Testis (tissue), 3 donors: Measurements from ENCODE around the gene RUNX1. TPM values are rescaled to one million over a fixed set of nuclear protein-coding genes. Genes with fewer than 3 reads are reported as not detected.
A peak's percentile ranks its signal among the peaks of the same experiment; 100 is the strongest.

ENCODE experiments used
- DNase-seq: peaks from one replicate; pipeline ENCODE4 v3.0.0-alpha.2; 2019
- H3K27ac ChIP-seq, 2 donors: fragments of 200-600 bp; sonication (generic); one replicate each; pipeline ENCODE4 v1.5.1; 2019
- H3K27me3 ChIP-seq: fragments of 200-600 bp; sonication (generic); one replicate; pipeline ENCODE4 v1.5.1; 2019
- H3K36me3 ChIP-seq: fragments of 200-600 bp; sonication (generic); one replicate; pipeline ENCODE4 v1.5.1; 2017; ENCODE audit warnings: low read depth; ENCODE audit errors: missing control alignments
- H3K4me1 ChIP-seq: fragments of 200-600 bp; sonication (generic); one replicate; pipeline ENCODE4 v1.5.1; 2019
- H3K4me3 ChIP-seq, 2 donors: fragments of 200-600 bp; sonication (generic); one replicate each; pipeline ENCODE4 v1.5.1; 2017 to 2019
- H3K9me3 ChIP-seq: fragments of 200-600 bp; sonication (generic); one replicate; pipeline ENCODE4 v1.5.1; 2017
- POLR2A ChIP-seq: fragments of 450-650 bp; IDR thresholded peaks from one replicate; pipeline ENCODE4 v1.6.1; 2017; ENCODE audit warnings: antibody characterized with exemption, mild to moderate bottlenecking, moderate library complexity
- WGBS, 2 donors: methylation state at CpG; one replicate each; pipeline ENCODE4 v1.1.5; 2018; 5-methylcytosine and 5-hydroxymethylcytosine counted together
- intact Hi-C: fragments of 100-400 bp; cut with DNase I; formaldehyde crosslinking; loops from one replicate; pipeline ENCODE4 v1.15.1; 2023; ENCODE audit warnings: low total_unique reads
- polyA plus RNA-seq: library from polyadenylated mRNA; stranded (reverse); fragments of 350-450 nt; fragmentation: Illumina TruSeq; extraction: RNeasy Lipid Tissue Mini Kit (QIAGEN cat#74804); gene quantifications from one replicate; pipeline ENCODE4 v1.2.3, GENCODE V29; 2014; ENCODE audit warnings: low read depth, low replicate concordance; ENCODE audit not compliant: insufficient read depth
- total RNA-seq, 2 donors: library from RNA; depleted of rRNA; stranded (reverse); fragments of >200 nt; gene quantifications; one replicate each; pipeline ENCODE4 v1.2.3, GENCODE V29; 2016
- TF ChIP-seq, protein P1 (sequence below), 3 experiments: fragments of 450-650 bp in 2 of 3; fragments of 200-600 bp in 1 of 3; sonication (generic) in 1 of 3; IDR thresholded peaks; one replicate each; pipeline ENCODE4 v1.5.1; 2016 to 2019; ENCODE audit warnings: antibody characterized with exemption in 3 of 3, mild to moderate bottlenecking in 2 of 3, moderate library complexity in 1 of 3

The RUNX1 gene
- total and polyA plus RNA-seq, 3 donors from 2014 or later = 11.1 to 28.7 (median 24.3) TPM

GRCh38 chr21:35050348-35051286, 1.5 kb upstream of the RUNX1 start:
- WGBS, 2 donors = 87% methylated on average over 15 of the region's 15 CpGs
- no peak overlapping the region for H3K27ac ChIP-seq
- intact Hi-C loops = no loop called here

GRCh38 chr21:35048183-35048601, 910 bp downstream of the RUNX1 start:
- DNase-seq = no peak
- Histone ChIP-seq H3K9me3 (no peaks in the 10 kb centered on the region), H3K27me3 (no peaks in the 10 kb centered on the region), H3K4me1 (no peaks in the 10 kb centered on the region), H3K27ac (no peak overlapping the region), H3K36me3 (no peaks in the 10 kb centered on the region), H3K4me3 (peak overlapping the region in 1 of 2 donors; percentile 13)
- intact Hi-C loops = no loop called here
- TF ChIP-seq, protein P1, sequence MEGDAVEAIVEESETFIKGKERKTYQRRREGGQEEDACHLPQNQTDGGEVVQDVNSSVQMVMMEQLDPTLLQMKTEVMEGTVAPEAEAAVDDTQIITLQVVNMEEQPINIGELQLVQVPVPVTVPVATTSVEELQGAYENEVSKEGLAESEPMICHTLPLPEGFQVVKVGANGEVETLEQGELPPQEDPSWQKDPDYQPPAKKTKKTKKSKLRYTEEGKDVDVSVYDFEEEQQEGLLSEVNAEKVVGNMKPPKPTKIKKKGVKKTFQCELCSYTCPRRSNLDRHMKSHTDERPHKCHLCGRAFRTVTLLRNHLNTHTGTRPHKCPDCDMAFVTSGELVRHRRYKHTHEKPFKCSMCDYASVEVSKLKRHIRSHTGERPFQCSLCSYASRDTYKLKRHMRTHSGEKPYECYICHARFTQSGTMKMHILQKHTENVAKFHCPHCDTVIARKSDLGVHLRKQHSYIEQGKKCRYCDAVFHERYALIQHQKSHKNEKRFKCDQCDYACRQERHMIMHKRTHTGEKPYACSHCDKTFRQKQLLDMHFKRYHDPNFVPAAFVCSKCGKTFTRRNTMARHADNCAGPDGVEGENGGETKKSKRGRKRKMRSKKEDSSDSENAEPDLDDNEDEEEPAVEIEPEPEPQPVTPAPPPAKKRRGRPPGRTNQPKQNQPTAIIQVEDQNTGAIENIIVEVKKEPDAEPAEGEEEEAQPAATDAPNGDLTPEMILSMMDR (IDR thresholded peaks at IDR 0.05) = no peak
- no peak for TF ChIP-seq POLR2A
- WGBS, 2 donors = 81 to 96% methylated on average over 6 of the region's 6 CpGs

More at GRCh38 chr21:35050348-35051286, 1.5 kb upstream of the RUNX1 start:
- H3K36me3 ChIP-seq = no peaks in the 10 kb centered on the region
- no peaks in the 10 kb centered on the region for H3K27me3 ChIP-seq
- no peaks in the 10 kb centered on the region for H3K9me3 ChIP-seq
- TF ChIP-seq POLR2A = no peak
- TF ChIP-seq, protein P1 (IDR thresholded peaks at IDR 0.05) = no peak
- H3K4me3 ChIP-seq = no peak overlapping the region
- DNase-seq = no peak
- H3K4me1 ChIP-seq = no peaks in the 10 kb centered on the region

DNA sequence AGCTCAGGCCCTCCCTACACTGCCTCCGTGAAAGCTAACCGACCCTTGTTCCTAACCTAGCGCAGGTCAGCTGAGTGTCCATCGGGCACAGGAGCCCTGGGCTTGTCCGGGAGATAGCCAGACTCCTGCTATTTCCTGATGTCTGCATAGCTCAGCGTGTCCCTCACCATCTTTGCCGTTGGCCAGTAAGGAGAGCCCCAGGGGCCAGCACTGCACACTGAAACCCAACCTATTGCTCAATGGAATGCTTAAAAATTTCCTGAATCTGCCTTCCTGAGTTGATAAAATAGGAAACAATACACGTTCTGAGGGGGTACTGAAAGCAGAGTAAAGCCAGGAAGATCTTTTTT, 2.2 kb downstream of the RUNX1 start:
- Histone ChIP-seq H3K27me3 (no peaks in the 10 kb centered on the region), H3K4me3 (no peak overlapping the region), H3K9me3 (no peaks in the 10 kb centered on the region), H3K36me3 (no peaks in the 10 kb centered on the region), H3K4me1 (no peaks in the 10 kb centered on the region), H3K27ac (no peak overlapping the region)
- TF ChIP-seq POLR2A = no peak
- TF ChIP-seq, protein P1 (IDR thresholded peaks at IDR 0.05) = no peak
- WGBS, 2 donors = 38 to 47% methylated on average over 4 to 8 of the region's 8 CpGs
- intact Hi-C loops = no loop called here
- no peak for DNase-seq

- H3K36me3 ChIP-seq = no peaks in the 10 kb centered on the region
- 94 to 99% methylated on average over 6 of the region's 6 CpGs for WGBS, 2 donors
- intact Hi-C loops = no loop called here
- H3K4me3 ChIP-seq = no peak overlapping the region
- no peaks in the 10 kb centered on the region for H3K4me1 ChIP-seq
- no peaks in the 10 kb centered on the region for H3K27me3 ChIP-seq
- no peak for TF ChIP-seq POLR2A
- TF ChIP-seq, protein P1 (IDR thresholded peaks at IDR 0.05) = no peak
- no peaks in the 10 kb centered on the region for H3K9me3 ChIP-seq
- H3K27ac ChIP-seq = no peak overlapping the region
- DNase-seq = no peak
Measured at GRCh38 chr21:35046263-35046624, 2.9 kb downstream of the RUNX1 start.
